ENCODE measurements around the gene SPDYE6.
"Not testable (repeated sequence)": the region's sequence is repeated elsewhere in the genome, so short reads cannot be mapped to it uniquely, and the experiment has no call there.

SPDYE6 gene

DNA sequence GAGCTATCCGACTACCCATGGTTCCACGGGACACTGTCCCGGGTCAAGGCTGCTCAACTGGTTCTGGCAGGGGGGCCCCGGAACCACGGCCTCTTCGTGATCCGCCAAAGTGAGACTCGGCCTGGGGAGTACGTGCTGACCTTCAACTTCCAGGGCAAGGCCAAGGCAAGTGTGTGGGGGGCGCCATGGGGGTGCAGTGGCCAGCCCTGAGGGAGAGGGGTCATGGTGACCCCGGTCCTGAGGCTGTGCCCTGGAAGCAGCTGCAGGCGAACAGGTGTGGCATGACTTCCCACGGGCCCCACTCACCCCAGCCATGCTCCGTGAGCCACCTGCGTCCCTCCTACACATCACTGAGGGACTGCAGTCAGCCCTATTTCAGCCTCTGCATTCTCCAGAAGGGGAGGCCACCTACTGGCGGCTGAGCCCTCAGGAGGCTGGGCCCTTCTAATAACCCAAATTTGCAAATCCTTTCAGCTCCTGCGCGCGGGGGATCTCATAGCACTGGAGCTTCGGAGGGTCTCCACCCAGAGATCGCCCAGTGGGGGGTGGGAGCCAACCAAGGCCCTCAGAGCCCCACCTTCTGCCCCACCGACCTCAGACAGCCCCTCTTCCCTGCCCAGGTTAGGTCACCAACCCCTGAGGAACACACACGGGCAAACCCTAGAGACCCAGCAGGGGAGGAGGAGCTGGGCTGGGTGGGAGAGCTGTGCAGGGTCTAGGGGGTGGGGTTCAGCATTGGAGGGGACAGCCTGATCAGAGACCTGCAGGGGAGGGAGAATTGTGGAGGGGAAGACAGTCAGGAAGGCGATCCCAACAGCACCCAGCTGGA lies 38.8 kb downstream of the SPDYE6 start:
- peak; percentile 75 for DNase-seq (ENCODE audit: low spot score)

DNA sequence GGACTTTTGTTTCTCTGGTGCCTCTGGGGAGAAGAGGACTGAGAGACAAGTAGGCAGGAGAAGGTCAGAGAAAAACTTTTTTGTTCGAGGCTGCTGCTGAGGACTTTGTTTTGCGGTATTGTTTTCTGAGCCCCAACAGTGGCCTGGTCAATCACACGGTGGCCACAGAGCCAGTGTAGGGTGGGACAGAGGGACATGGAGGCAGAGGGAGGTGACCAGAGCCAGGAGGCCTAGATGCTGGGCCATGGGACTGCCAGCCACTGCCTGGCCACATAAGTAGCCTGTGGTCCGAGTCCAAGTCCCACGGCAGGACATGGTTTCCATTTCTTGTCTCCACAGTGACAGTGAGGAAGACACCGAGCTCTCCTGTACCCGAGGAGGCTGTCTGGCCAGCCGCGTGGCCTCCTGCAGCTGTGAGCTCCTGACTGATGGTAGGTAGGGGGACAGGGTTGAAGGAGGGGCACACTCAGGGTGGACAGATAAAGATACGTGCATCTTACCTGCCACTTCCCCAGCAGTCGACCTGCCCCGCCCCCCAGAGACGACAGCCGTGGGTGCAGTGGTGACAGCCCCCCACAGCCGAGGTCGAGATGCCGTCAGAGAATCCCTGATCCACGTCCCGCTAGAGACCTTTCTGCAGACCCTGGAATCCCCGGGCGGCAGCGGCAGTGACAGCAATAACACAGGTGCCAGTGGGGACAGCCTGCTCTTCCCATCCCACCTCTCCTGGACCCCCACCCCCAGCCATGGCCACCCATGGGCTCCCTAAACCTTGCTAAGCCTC lies 42.1 kb downstream of the SPDYE6 start:
- DNase-seq (ENCODE audit: low spot score), result no peak

- no peak for DNase-seq (ENCODE audit: low spot score)
Measured at GRCh38 chr7:102312317-102312716, 43.9 kb downstream of the SPDYE6 start.

- no peak for DNase-seq (ENCODE audit: low spot score)
Measured at GRCh38 chr7:102310414-102310815, 45.8 kb downstream of the SPDYE6 start.

- DNase-seq (ENCODE audit: low spot score), result peak; percentile 100
Measured at GRCh38 chr7:102306916-102307677, 49.1 kb downstream of the SPDYE6 start.

DNA sequence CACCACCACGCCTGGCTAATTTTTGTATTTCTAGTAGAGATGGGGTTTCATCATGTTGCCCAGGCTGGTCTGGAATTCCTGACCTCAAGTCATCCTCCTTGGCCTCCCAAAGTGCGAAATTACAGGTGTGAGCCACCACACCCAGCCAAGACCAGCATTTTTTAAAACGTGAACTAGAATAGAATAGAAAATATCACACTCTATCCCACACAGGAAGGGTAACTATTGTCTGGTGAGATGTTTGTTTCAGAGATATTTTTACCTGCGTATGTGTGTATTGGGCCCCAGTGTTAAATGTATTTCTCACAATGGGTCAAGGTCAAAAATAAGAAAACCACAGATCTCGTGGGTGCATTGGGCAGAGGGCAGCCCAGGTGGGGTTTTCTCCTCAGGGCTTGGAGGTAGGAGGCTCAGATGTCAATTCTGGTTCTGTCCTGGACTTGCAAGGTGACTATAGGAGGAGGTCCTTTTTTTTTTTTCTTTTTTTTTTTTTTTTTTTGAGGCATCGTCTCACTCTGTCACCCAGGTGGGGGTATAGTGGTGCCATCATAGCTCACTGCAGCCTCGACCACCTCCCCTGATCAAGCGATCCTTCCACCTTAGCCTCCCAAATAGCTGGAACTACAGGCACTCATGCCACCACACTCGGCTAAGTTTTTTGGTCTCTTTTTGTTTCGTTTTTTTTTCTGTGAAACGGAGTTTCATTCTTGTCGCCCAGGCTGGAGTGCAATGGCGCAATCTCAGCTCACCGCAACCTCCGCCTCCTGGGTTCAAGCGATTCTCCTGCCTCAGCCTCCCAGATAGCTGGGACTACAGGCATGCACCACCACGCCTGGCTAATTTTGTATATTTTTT lies 50.6 kb downstream of the SPDYE6 start:
- peak; percentile 67 for DNase-seq (ENCODE audit: low spot score)

GRCh38 chr7:102304668-102305067 lies 51.6 kb downstream of the SPDYE6 start:
- DNase-seq (ENCODE audit: low spot score), result no peak

GRCh38 chr7:102303669-102304422 lies 52.4 kb downstream of the SPDYE6 start:
- peak; percentile 72 for DNase-seq (ENCODE audit: low spot score)

GRCh38 chr7:102302025-102302424 lies 54.2 kb downstream of the SPDYE6 start:
- no peak for DNase-seq (ENCODE audit: low spot score)

- DNase-seq (ENCODE audit: low spot score), result not testable (repeated sequence)
Measured at GRCh38 chr7:102301367-102301766, 54.9 kb downstream of the SPDYE6 start.

DNA sequence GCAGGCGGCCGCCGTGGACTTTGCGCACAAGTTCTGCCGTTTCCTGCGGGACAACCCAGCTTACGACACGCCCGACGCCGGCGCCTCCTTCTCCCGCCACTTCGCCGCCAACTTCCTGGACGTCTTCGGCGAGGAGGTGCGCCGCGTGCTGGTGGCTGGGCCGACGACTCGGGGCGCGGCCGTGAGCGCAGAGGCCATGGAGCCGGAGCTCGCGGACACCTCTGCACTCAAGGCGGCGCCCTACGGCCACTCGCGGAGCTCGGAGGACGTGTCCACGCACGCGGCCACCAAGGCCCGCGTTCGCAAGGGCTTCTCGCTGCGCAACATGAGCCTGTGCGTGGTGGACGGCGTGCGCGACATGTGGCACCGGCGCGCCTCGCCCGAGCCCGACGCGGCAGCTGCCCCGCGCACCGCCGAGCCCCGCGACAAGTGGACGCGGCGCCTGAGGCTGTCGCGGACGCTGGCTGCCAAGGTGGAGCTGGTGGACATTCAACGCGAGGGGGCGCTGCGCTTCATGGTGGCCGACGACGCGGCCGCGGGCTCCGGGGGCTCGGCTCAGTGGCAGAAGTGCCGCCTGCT lies 55.5 kb downstream of the SPDYE6 start:
- peak; percentile 72 for DNase-seq (ENCODE audit: low spot score)

- no peak for DNase-seq (ENCODE audit: low spot score)
Measured at GRCh38 chr7:102297487-102298218, 58.6 kb downstream of the SPDYE6 start.

GRCh38 chr7:102296514-102296913 lies 59.7 kb downstream of the SPDYE6 start:
- DNase-seq (ENCODE audit: low spot score), result no peak

GRCh38 chr7:102296179-102296438 lies 60.1 kb downstream of the SPDYE6 start:
- DNase-seq (ENCODE audit: low spot score), result no peak

Data from NAMALWA (cell line).